K562 (cell line): ENCODE data around the gene TMSB4X. TPM values are rescaled to one million over a fixed set of nuclear protein-coding genes. Genes with fewer than 3 reads are reported as not detected.

Experiments
- ATAC-seq: fragments of 200-7000 bp; cut with Tn5 transposase; 3 replicates; pipeline ENCODE4 v1.9.1; 2020; ENCODE audit warnings: moderate library complexity
- BruUV-seq: library from RNA; stranded (reverse); fragments of 400-500 nt; replicated peaks from 2 replicates; lab custom pipeline; 2021; lab: Mats Ljungman, UMichigan
- CTCF ChIA-PET: fragments of 300-600 bp; formaldehyde crosslinking; extraction: SDS; loops from one replicate; lab custom pipeline; 2021; ENCODE audit warnings: low intra/inter-chr PET ratio; lab: Yijun Ruan, JAX
- POLR2A ChIA-PET: fragments of 300-600, 350-650 bp; sonication (Branson Sonifier 250); formaldehyde crosslinking; extraction: SDS; loops from one replicate; lab custom pipeline; 2021; ENCODE audit warnings: antibody characterized with exemption, inconsistent platforms; lab: Yijun Ruan, JAX
- DNase-seq, 4 experiments: peaks; one replicate each; pipeline versions ENCODE4 v3.0.0 to v3.0.0-alpha.2; 2011 to 2018; ENCODE audit warnings: low spot score in 3 of 4, mixed read lengths in 3 of 4; ENCODE audit errors: extremely low read depth in 1 of 4
- FAIRE-seq: peaks from 2 replicates; lab custom pipeline; 2011; peaks lifted over from hg19 to GRCh38; lab: Jason Lieb, UNC
- H2AFZ ChIP-seq: 2 replicates; pipeline ENCODE4 v1.6.0; 2011; ENCODE audit warnings: low read depth, low read length, control low read depth, inconsistent platforms
- H3K27ac ChIP-seq: fragments of 200-600 bp; 3 replicates; pipeline ENCODE4 v1.8.0; 2011; ENCODE audit warnings: low read depth, mild to moderate bottlenecking, control low read depth, inconsistent platforms, low read length, moderate library complexity, mixed read lengths; ENCODE audit errors: extremely low read depth
- H3K27me3 ChIP-seq, 2 experiments: fragments of 300-600 bp in 1 of 2; 2 replicates in 1 of 2; 3 replicates in 1 of 2; pipeline versions ENCODE4 v1.6.0 to v1.8.0; 2011; ENCODE audit warnings: inconsistent platforms in 2 of 2, low read length in 2 of 2, mild to moderate bottlenecking in 1 of 2, mixed read lengths in 1 of 2, moderate library complexity in 1 of 2; ENCODE audit not compliant: control insufficient read depth in 2 of 2, insufficient read depth in 2 of 2
- H3K36me3 ChIP-seq: fragments of 300-600 bp; 3 replicates; pipeline ENCODE4 v1.8.0; 2011; ENCODE audit warnings: mild to moderate bottlenecking, low read length, inconsistent platforms; ENCODE audit not compliant: control insufficient read depth, insufficient read depth
- H3K4me1 ChIP-seq, 2 experiments: fragments of 200-600 bp in 1 of 2; replicated peaks in 1 of 2; 2 replicates in 1 of 2; 3 replicates in 1 of 2; pipeline versions ENCODE4 v1.5.1 to v1.8.0; 2011; ENCODE audit warnings: inconsistent platforms in 2 of 2, low read length in 2 of 2, mild to moderate bottlenecking in 1 of 2, mixed read lengths in 1 of 2, moderate library complexity in 1 of 2; ENCODE audit not compliant: control insufficient read depth in 2 of 2, insufficient read depth in 2 of 2
- H3K4me2 ChIP-seq: 2 replicates; pipeline ENCODE4 v1.6.1; 2011; ENCODE audit warnings: low read length, control low read depth, inconsistent platforms, mixed read lengths; ENCODE audit not compliant: insufficient read depth
- H3K4me3 ChIP-seq: fragments of 200-600 bp; sonication (generic), shearing (Covaris generic); 2 replicates; pipeline ENCODE4 v1.5.1; 2016; ENCODE audit warnings: control low read depth, inconsistent platforms
- H3K79me2 ChIP-seq: fragments of 200-600 bp; 3 replicates; pipeline ENCODE4 v1.8.0; 2011; ENCODE audit warnings: low read length, inconsistent platforms; ENCODE audit not compliant: control insufficient read depth, insufficient read depth
- H3K9ac ChIP-seq, 2 experiments: 2 replicates each; pipeline versions ENCODE4 v1.6.0 to v1.6.1; 2011; ENCODE audit warnings: low read depth in 2 of 2, low read length in 2 of 2, control low read depth in 1 of 2, inconsistent platforms in 1 of 2, mild to moderate bottlenecking in 1 of 2, mixed read lengths in 1 of 2; ENCODE audit not compliant: insufficient read depth in 1 of 2
- H3K9me1 ChIP-seq: one replicate; pipeline ENCODE4 v1.6.0; 2011; ENCODE audit warnings: inconsistent platforms, mild to moderate bottlenecking, low read length, moderate library complexity; ENCODE audit not compliant: control insufficient read depth, insufficient read depth
- H3K9me3 ChIP-seq: replicated peaks from 2 replicates; pipeline ENCODE4 v1.5.1; 2011; ENCODE audit warnings: low read depth, low read length, inconsistent platforms; ENCODE audit not compliant: control insufficient read depth, insufficient read depth
- H4K20me1 ChIP-seq: replicated peaks from 2 replicates; pipeline ENCODE4 v1.6.1; 2011; ENCODE audit warnings: low read length, inconsistent platforms, mixed read lengths; ENCODE audit not compliant: control insufficient read depth, insufficient read depth
- ADNP ChIP-seq: fragments of 200-800 bp; sonication (Bioruptor generic); IDR thresholded peaks from 2 replicates; pipeline ENCODE4 v1.6.1; 2016; ENCODE audit warnings: missing genetic modification characterization, missing compliant biosample characterization
- ATF1 ChIP-seq, 2 experiments: fragments of 450-650 bp in 1 of 2; IDR thresholded peaks; 2 replicates each; pipeline ENCODE4 v1.6.1; 2016; ENCODE audit warnings: missing compliant biosample characterization in 1 of 2, missing genetic modification characterization in 1 of 2
- ATF3 ChIP-seq, 2 experiments: fragments of 450-650 bp in 1 of 2; sonication (generic) in 1 of 2; formaldehyde crosslinking in 1 of 2; IDR thresholded peaks in 1 of 2; conservative IDR thresholded peaks in 1 of 2; 2 replicates each; pipeline versions ENCODE4 v1.6.1 to v1.8.1; 2016 to 2023; ENCODE audit warnings: mild to moderate bottlenecking in 2 of 2, moderate library complexity in 2 of 2, inconsistent platforms in 1 of 2, missing genetic modification reagents in 1 of 2
- BCOR ChIP-seq: fragments of 450-650 bp; IDR thresholded peaks from 2 replicates; pipeline ENCODE4 v1.6.1; 2016
- C11orf30 ChIP-seq: fragments of 450-650 bp; IDR thresholded peaks from 2 replicates; pipeline ENCODE4 v1.6.1; 2016; ENCODE audit warnings: low read depth, mild to moderate bottlenecking
- CEBPB ChIP-seq: fragments of 450-650 bp; IDR thresholded peaks from 2 replicates; pipeline ENCODE4 v1.6.1; 2016; ENCODE audit warnings: missing genetic modification characterization, missing compliant biosample characterization
- CSDE1 ChIP-seq, 2 experiments: fragments of 450-650 bp; IDR thresholded peaks; 2 replicates each; pipeline ENCODE4 v1.6.1; 2016; ENCODE audit warnings: mild to moderate bottlenecking in 1 of 2
- FUS ChIP-seq: fragments of 200-400 bp; formaldehyde crosslinking; optimal IDR thresholded peaks from 2 replicates; pipeline ENCODE3; 2017; ENCODE audit warnings: low read depth, low read length
- HDAC1 ChIP-seq, 2 experiments: fragments of 450-650 bp; IDR thresholded peaks; 2 replicates each; pipeline ENCODE4 v1.6.1; 2016 to 2017; ENCODE audit warnings: inconsistent platforms in 1 of 2, mild to moderate bottlenecking in 1 of 2, moderate library complexity in 1 of 2
- JUND ChIP-seq, 2 experiments: IDR thresholded peaks; 2 replicates in 1 of 2; 3 replicates in 1 of 2; pipeline ENCODE4 v1.6.1; 2011; ENCODE audit warnings: borderline replicate concordance in 2 of 2, low read depth in 2 of 2, low read length in 2 of 2, improper control_type of control experiment in 1 of 2, missing biosample characterization in 1 of 2, missing genetic modification characterization in 1 of 2, missing genetic modification reagents in 1 of 2
- KDM1A ChIP-seq, 2 experiments: fragments of 450-650 bp; IDR thresholded peaks; 2 replicates each; pipeline ENCODE4 v1.6.1; 2016; ENCODE audit warnings: mild to moderate bottlenecking in 2 of 2
- MAFF ChIP-seq: IDR thresholded peaks from 2 replicates; pipeline ENCODE4 v1.6.1; 2012; ENCODE audit warnings: low read length, improper control_type of control experiment
- MAFG ChIP-seq: fragments of 450-650 bp; conservative IDR thresholded peaks from 2 replicates; pipeline ENCODE4 v1.6.1; 2016; ENCODE audit warnings: missing genetic modification characterization, missing compliant biosample characterization
- NFE2 ChIP-seq: IDR thresholded peaks from 2 replicates; pipeline ENCODE4 v1.6.1; 2014; ENCODE audit warnings: antibody characterized with exemption, low read depth
- NFRKB ChIP-seq: fragments of 450-650 bp; IDR thresholded peaks from 2 replicates; pipeline ENCODE4 v1.6.1; 2016; ENCODE audit warnings: low read depth
- RBM25 ChIP-seq: fragments of 200-400 bp; formaldehyde crosslinking; IDR thresholded peaks from 2 replicates; pipeline ENCODE4 v1.6.1; 2018; ENCODE audit warnings: low read length, low read depth, moderate library complexity; ENCODE audit not compliant: severe bottlenecking
- TFAP4 ChIP-seq: sonication (generic); formaldehyde crosslinking; IDR thresholded peaks from 2 replicates; pipeline ENCODE4 v1.8.0; 2022; ENCODE audit warnings: missing genetic modification reagents, mild to moderate bottlenecking, moderate library complexity, borderline replicate concordance
- ZFP36 ChIP-seq: fragments of 150-350 bp; IDR thresholded peaks from 2 replicates; pipeline ENCODE4 v1.6.1; 2018; ENCODE audit warnings: low read length, low read depth; ENCODE audit not compliant: partially characterized antibody
- ZNF316 ChIP-seq: fragments of 450-650 bp; IDR thresholded peaks from 2 replicates; pipeline ENCODE4 v1.6.1; 2016
- WGBS: fragments of 100-300 bp; shearing (Covaris generic); methylation state at CpG from one replicate; pipeline ENCODE4 v1.1.6; 2016; ENCODE audit warnings: low coverage, mixed read lengths; ENCODE audit not compliant: insufficient coverage; ENCODE audit errors: missing lambda C conversion rate; 5-methylcytosine and 5-hydroxymethylcytosine counted together
- in situ Hi-C: fragments of 300-500 bp; cut with MboI; formaldehyde crosslinking; loops from 4 replicates; pipeline ENCODE4 v1.15.0; 2018; ENCODE audit warnings: inconsistent platforms, mixed read lengths
- intact Hi-C: fragments of 100-400 bp; cut with micrococcal nuclease; formaldehyde crosslinking; loops from 2 replicates; pipeline ENCODE4 v1.14.2; 2022
- polyA plus RNA-seq, 8 experiments: library from polyadenylated mRNA; depleted of rRNA in 4 of 8; stranded (reverse) in 5 of 8; unstranded in 3 of 8; fragments of >200 nt; fragmentation: Nextera tagmentation in 2 of 8; fragmentation: Illumina TruSeq in 1 of 8; extraction: Ambion mirVana in 2 of 8; extraction: Trizol in 1 of 8; gene quantifications; 2 replicates each; pipeline versions ENCODE4 v1.2.1 to v1.2.3, GENCODE V29; 2011 to 2014; ENCODE audit warnings: inconsistent platforms in 1 of 8, missing spikeins in 1 of 8
- total RNA-seq, 7 experiments: library from RNA; depleted of rRNA in 6 of 7; stranded (reverse); fragments of >200 nt in 6 of 7; fragmentation: Illumina TruSeq in 2 of 7; extraction: Trizol in 2 of 7; gene quantifications; 2 replicates each; pipeline versions ENCODE4 v1.2.1 to v1.2.3, GENCODE V29; 2011 to 2021; ENCODE audit warnings: low replicate concordance in 1 of 7

The TMSB4X gene
- total and polyA plus RNA-seq, 9 of the 15 experiments (the other 6 are each of a cell fraction or from before 2014, with no cell fraction given): 1,035 to 2,035 (median 1,529) TPM

GRCh38 chrX:13014111-13015096 lies 39.5 kb downstream of the TMSB4X start:
- Histone ChIP-seq H3K9ac (peak overlapping the region in 1 of 2 experiments; percentile 31; a peak in 1 of 4 replicates), H3K4me3 (no peak overlapping the region), H3K4me2 (peak overlapping the region; percentile 56), H2AFZ (peak overlapping the region; percentile 93), H3K9me1 (no peaks in the 10 kb centered on the region), H3K27ac (peak overlapping the region; percentile 61; the same call in 2 of the 3 replicates), H3K79me2 (no peaks in the 10 kb centered on the region), H4K20me1 (no peaks in the 10 kb centered on the region), H3K4me1 (peaks cover 0 to 17% of the 10 kb centered on the region in 2 experiments; a peak in 3 of 5 replicates), H3K36me3 (no peaks in the 10 kb centered on the region), H3K27me3 (no peaks in the 10 kb centered on the region), H3K9me3 (no peaks in the 10 kb centered on the region)
- intact Hi-C loops: no loop called here
- ChIA-PET POLR2A (interaction anchor here (0.7 kb wide), 1 partner anchor 40 kb away, joined by 3 read pairs; the partner anchor contains the start of gene TMSB4X), CTCF (no interaction called here)
- ATAC-seq (peak; percentile 78), DNase-seq (peak in 3 of 4 experiments; percentile 11 to 16 (median 16)), FAIRE-seq (peak; percentile 46)
- WGBS: 5% methylated on average over 7 of the region's 7 CpGs
- in situ Hi-C loops: no loop called here
- no TSS peak for BruUV-seq
- peak; percentile 34; the same call in 1 of the 2 replicates for TF ChIP-seq JUND (IDR thresholded peaks at IDR 0.05; ENCODE audit: borderline replicate concordance, low read depth, low read length)
- TF ChIP-seq JUND (tag; IDR thresholded peaks at IDR 0.05; ENCODE audit: borderline replicate concordance, low read depth, low read length): no peak; the same call in 1 of the 3 replicates
- peak; percentile 63; the same call in 1 of the 2 replicates for TF ChIP-seq ADNP (tag)
- TF ChIP-seq NFRKB: 0 out of 2 replicates have a peak, but pooled peaks have one; percentile 11
- TF ChIP-seq KDM1A (IDR thresholded peaks at IDR 0.05): 0 out of 4 replicates have a peak, but pooled peaks of 1 of the 2 experiments have one; percentile 36
- TF ChIP-seq HDAC1 (IDR thresholded peaks at IDR 0.05): no peak
- TF ChIP-seq NFE2: peak; percentile 35; the same call in 1 of the 2 replicates
- TF ChIP-seq C11orf30: peak; percentile 57; the same call in 1 of the 2 replicates
- peak; percentile 59 for TF ChIP-seq ZFP36
- TF ChIP-seq BCOR: peak; percentile 69; the same call in 1 of the 2 replicates
- no peak for TF ChIP-seq ATF1 (CRISPR knock-in tag; IDR thresholded peaks at IDR 0.05)
- 0 out of 2 replicates have a peak, but pooled peaks have one; percentile 7 for TF ChIP-seq ATF1 (tag; IDR thresholded peaks at IDR 0.05)
- TF ChIP-seq MAFG: peak; percentile 32
- peak; percentile 32; the same call in 1 of the 2 replicates for TF ChIP-seq CEBPB
- peak; percentile 70 for TF ChIP-seq ATF3 (IDR thresholded peaks at IDR 0.05)
- no peak for TF ChIP-seq ATF3 (CRISPR knock-in tag; conservative IDR thresholded peaks at IDR 0.05)
- TF ChIP-seq RBM25: peak; percentile 67
- TF ChIP-seq MAFF: 0 out of 2 replicates have a peak, but pooled peaks have one; percentile 17
- TF ChIP-seq ZNF316: peak; percentile 71
- no peak for TF ChIP-seq FUS
- no peak for TF ChIP-seq CSDE1 (IDR thresholded peaks at IDR 0.05)
- TF ChIP-seq TFAP4 (CRISPR knock-in tag): no peak
